HG03469 (cell line): ENCODE measurements around the gene RASA3.

ENCODE experiments used
- ATAC-seq: cut with Tn5 transposase; IDR thresholded peaks from one replicate; pipeline ENCODE4 v1.9.1; 2021; ENCODE audit warnings: mild to moderate bottlenecking, moderate library complexity, moderate number of reproducible peaks; ENCODE audit not compliant: unreplicated experiment

The RASA3 gene

DNA sequence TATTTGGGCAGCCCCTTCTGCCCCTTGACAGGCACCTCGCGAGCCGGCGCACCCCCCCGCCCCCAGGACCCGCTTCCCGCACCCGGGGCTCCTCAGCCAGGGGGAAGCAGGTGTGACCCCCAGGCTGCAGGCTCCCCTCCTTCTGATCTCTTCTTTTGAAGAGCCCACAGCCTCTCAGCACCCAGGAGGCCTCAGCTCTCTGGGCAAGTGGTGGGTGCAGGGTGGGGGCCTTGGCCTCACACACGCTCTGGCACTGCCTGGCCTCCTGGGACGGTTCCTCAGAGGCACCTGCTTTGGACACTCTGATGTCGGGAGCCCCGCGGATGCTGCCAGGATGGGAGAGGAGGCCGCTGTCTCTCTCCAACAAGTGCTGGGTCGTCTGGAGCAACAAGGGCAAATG is 157.0 kb downstream of the RASA3 start:
- ATAC-seq, result no peak

DNA sequence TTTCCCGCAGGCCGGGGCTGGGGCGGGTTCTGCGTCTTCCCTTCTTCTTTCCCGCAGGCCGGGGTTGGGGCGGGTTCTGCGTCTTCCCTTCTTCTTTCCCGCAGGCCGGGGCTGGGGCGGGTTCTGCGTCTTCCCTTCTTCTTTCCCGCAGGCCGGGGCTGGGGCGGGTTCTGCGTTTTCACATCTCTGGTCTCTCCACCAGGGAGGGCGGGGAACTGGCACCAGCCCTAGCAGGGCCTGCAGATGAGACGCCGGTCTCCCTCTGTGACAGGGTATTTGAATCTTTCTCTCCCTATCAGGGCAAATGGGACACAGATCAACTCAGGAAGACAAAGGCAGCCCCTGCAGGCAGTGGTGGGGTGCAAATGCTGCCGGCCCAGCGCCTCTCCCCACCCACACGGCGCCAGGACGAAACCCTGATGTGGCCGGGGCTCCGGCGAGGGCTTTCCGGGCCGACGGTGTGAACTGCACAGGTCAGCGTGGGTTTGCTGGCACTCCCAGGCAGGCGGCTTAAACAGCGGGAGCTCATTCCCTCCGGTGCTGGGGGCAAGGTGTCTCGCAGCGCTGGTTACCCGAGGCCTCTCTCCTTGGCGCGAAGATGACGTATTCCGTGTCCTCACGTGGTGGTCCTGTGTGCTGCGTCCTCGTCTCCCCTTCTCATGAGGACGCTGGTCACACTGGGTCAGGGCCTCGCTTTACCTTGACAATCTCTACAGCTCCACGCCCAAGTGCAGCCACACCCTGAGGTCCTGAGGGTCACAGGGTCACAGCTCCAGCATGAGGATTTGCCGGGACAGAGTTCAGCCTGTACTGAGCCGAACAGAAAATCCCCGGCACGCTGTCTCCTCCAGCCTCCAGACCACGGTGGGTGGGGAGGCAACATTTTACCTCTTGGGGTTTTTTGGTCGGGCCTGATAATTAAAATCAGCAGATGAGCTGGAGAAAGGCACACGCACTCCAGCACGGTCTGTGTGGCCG is 157.8 kb downstream of the RASA3 start:
- ATAC-seq, result no peak

DNA sequence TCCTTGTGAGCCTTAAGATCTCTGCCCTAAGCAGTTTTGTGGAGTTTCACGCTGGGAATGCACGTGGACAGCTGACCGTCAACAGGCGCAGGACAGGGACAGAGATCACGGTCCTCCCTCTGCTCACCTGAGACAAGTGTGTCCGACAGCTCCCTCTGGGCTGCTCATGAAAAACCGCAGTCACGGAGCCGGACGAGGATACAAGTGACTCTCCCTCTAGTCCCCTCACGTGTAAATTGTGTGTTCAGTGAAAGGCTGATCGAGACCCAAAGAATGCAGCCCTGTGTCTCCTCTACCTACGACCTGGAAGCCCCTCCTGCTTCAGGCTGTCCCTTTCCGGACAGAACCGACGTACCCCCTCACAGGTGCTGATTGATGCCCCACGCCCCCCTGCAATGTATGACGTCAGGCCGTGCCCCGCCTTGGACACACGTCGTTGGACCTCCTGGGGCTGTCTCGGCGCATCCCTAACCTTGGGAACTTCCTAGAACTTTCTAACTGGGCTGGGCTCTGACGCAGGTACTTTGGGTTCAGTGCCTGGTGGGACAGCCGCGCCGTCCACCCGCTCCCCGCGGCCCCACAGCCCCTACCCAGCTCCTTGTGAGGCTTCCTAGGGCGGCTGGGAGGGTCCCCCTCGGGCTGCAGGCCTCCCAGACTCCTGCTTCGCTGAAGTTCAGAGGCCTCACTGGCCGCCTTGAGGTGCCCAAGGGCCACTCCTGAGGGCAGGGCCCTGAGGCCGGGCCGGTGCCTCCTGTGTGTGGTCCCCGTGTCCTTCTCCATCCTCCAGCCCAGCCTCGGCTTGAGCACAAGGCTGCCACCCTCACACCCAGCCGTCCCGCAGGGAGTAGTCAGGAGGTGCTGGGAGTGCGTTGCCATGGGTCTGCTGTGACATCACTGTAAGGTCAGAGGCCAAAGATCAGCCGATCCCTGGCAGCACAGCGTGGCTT is 158.9 kb downstream of the RASA3 start, which contains the start of gene C13orf46:
TSS of gene C13orf46 (minus strand) at position 859 of the 947 bp plus-strand sequence. CDS start at position 780, 79 bp downstream.
- no peak for ATAC-seq

DNA sequence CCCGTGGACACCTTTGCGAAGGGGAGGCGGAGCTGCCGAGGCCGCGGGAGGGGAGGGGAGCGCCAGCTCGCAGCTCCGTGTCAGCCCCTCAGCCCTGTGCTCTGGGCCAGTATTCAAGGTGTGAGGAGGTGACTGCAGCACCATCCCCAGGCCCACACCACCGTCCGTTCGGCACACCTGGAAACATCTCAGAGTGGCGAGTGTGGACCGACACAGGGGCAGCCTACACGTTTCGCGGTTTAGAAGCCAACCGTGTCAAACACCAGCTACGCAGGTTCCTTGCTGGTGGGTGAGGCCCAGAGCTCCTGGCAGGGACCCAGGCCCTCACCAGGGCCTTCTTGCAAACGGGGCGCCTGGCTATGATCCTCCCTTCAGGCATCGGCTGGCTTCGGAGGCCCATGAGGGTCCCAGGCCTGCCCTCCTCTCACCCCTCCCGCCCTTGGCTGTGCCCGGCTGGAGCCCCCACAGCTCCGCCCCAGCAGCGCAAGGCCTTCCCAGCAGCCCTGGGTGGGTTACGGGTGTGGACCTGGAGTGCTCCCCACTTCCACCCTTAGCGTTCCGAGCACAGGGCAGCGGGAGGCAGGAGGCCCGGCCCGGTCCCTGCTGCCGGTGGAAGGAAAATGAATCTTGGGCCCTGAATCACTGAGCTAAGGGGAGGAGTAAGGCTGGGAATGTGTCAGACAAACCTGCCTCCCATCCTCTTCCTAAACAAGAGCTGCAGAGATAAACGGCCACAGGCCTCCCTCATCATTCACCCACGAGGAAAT is 159.8 kb downstream of the RASA3 start:
- ATAC-seq, result no peak

DNA sequence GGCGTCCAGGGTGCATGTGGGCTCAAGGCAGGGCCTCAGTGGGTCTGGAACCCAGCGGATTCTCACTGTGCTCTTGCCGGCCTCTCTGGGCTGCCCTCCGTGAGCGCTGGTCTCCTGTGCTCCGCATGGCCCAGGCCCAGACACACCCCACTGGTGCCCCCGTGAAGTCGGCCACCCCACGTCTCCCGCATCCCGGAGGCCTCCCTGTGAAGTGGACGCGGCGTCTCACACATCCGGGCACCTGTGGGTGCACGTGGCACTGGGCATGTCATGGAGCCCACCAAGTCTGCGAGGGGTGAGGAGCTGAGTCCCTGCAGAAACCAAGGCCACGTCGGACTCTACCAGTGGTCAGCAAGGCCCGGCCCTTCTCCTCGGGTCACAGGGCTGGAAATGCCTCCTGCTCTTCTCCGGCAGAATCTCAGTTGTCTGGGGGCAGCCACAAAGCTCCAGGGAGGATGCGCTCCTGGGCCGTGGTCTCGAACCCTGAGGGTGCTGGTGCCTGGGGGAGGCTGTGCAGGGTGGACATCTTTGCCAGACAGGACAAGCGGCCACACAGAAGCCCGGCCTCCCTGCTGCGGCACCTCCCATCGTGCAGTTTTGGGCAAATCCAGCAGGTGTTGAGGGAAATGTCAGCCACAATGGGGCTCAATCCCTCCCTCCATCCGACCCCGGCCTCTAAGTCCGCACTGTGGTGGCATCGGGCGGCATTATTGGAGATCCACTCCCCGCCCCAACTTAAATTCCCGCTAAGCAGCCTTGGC is 160.8 kb downstream of the RASA3 start:
- ATAC-seq, result no peak

DNA sequence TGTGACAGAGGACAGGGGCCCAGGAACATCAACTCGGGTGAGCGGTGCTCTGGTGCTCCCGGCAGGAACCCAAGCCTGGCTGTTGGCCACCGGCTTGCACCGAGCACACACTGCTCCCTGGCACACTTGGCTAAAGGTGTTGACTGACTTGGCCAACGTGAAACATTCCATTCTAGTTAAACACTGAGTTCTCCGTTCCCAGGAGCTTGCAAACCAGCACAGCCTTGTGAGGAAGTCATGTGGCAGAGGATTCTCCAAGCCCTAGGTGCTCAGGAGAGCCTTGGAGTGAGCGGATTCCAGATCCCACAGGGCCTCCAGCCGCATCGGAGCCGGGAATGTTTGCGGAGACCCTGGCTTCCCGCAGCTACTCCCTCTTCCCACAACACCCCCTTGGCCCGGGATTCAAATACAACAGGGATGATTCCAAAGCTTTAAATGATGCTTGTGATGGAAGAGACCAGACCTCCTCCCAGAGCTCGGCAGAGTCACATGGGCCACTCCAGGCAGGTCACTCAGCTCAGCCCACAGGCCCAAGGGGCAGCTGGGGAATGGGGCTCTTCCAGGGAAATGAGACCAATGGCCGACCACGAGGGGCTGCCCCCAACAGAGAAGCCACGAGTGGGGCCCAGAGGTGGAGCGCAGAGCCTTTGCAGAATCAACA is 161.5 kb downstream of the RASA3 start:
- no peak for ATAC-seq

DNA sequence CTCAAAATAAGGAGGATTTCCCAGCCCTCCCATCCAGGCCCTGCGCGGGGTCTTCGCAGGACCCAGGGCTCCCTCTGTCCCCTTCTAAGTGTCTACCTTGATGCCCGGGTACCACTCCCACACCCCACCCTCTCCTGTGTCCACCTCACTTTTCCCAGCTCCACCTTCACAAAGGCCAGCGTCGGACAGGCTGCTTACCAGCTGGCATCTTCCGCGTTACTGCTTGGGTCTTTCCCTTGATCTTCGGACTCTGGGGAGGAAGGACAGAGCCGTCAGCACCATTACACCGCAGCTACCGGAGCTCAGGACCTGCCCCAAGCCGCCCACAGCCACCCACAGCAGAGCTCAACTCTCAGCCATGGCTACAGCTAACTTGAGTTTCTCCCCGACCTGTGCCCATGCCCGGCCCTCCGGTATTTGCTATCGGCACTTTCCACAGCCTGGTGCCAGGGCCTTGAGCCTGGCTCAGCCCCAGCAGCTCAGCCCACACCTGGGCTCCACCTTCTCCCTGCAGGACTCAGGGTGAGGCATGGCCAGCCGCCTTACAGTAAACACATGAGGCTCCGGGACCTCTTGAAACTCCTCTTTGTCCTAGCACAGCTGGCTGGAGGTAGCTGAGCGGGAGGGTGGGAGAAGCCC is 162.3 kb downstream of the RASA3 start:
- ATAC-seq, result no peak

DNA sequence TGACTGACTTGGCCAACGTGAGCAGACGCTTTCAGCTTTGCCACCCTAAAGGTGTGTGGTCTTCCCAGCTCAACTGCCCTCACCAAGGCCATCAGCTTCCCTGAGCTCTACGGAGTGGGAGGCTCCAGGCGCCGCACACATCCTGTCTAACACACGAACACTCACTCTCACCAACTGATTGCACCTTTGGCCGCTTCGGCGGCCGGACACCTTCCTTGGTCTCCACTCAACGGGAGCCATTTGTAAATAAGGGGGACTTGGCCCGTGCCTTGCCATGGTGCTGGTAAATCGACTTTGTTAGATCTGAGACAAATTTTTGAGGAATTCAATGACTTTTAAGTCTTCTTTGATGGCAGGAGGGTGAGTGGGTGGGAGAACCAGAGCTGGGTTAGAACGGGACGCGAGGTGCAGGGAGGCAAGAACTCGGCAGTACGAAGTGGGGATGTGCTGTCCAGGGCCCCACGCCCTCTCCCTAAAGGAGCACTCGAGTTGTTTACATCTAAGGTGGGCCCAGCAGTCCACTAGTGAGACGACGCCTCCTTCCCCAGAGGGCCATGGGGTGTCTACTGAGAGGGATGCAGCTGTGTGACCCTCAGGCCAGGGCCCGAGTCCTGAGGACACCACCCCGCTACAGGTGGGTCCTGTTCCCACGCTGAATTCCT is 163.0 kb downstream of the RASA3 start:
- no peak for ATAC-seq

DNA sequence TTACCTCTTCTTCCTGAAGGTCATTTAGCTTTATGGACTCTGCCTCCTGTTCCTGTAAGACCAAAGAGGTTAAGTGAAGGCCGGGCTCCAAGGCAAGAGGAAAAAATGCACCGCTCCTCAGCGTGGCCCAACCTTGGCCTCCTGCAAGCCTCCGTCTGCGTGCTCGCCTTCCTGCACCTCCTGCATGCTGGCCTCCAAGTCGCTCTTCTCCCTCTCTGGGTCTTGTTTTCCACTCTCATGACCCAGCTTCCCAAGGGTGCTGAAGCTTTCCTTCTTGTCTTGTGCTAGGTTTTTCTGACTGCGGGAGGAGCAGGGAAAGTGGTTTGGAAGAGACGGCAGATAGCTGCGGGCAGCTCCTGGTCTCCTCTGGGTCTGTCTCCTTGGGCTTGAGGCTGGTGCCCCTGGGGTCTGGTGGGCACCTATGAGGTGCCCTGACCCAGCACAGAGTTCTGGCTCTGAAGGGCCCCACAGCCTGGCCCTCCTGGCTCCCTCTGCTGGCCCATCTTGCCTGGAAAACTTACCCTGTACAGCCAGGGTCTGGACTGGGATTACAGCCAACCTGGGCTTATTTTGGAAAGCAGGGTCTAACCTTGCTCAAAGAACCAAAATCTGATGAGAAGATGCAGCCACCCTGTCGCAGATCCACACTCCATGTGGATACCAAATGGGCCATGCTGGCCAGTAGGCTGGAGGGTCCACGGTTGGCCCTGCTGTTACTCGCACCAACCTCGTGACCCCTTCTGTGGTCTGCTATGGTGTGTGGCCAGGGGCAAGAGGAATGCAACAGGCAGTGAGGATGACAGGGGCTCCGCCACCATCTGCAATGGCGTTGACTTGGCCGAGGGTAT is 163.7 kb downstream of the RASA3 start:
- ATAC-seq, result no peak

DNA sequence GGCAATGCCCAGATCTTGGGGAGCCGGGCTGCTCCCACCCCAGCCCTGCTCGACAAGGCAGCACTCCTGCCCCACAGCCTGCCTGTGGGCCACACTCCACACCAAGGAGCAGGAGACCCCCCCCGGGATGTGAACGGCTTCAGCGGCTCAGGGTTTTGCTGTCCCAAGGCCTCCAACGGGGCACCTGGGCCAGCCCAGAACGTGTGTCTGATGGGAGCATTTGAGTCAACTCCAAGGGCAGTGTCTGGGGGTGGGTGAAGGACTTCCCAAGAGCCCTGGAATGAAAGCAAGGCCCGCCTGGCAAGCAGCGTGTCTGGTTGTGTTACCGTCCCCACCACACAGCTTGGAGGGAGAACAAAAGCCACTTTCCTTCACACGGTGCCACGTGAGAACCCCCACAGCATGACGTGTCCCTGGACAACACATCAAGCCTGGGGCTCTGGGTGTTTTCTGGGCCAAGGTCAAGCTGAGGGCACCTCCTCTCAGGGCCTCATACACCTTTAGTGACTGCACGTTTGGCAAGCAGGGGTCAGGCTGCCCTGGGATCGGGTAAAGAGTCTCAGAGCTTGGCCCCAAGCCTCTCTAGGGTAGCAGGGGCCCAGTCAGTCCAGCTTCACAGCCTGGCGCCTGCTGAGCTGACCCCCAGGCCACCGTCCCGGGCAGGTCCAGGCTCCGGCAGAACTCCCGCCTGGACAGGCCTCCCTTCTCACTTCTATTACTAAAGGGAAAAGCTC is 164.5 kb downstream of the RASA3 start:
- no peak for ATAC-seq

DNA sequence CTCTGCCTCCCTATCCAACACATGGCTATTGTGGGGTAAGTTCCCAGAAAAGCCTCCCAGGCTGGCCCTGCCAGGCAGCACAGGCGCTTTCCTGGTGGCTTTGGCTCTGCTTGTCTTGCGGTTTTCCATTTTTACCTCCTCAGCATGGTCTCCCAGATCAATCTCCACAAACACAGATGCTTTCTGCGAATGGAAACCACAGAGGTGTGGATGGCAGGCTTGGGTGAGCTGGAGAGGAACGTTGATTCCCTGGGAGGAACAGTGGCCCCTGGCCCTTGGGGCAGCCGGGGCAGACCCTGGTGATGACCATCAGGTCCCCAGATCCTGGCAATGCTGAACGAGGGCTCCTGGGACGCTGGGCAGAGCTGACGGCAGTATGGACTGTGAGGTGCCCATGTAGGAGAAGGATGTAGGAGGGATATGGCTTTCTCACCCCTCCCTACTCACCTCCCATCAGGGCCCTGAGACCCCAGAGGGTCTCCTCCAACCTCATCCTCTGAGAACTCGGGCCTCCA is 165.2 kb downstream of the RASA3 start:
- no peak for ATAC-seq

DNA sequence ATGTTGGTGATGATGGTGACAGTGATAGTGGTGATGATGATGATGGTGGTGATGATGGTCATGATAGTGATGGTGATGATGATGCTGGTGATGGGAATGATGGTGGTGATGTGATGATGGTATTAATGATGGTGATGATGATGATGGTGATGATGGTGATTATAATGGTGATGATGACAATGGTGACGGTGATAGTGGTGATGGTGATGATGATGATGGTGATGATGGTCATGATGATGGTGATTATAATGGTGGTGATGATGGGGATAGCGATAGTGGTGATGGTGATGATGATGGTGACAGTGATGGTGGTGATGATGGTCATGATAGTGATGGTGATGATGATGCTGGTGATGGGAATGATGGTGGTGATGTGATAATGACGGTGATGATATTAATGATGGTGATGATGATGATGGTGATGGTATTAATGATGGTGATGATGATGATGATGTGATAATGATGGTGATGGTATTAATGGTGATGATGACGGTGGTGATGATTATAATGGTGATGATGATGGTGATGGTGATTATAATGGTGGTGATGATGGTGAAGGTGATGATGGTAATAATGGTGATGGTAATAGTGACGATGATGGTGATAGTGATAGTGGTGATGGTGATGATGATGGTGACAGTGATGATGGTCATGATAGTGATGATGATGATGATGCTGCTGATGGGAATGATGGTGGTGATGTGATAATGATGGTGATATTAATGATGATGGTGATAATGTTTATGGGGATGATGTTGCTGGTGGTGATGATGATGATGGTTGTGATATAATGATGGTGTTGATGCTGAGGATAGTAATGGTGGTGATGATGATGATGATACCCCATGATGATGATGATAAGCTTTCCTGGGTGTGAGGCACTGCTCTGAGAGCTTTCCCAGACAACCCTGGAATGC is 166.2 kb downstream of the RASA3 start:
- ATAC-seq, result no peak

DNA sequence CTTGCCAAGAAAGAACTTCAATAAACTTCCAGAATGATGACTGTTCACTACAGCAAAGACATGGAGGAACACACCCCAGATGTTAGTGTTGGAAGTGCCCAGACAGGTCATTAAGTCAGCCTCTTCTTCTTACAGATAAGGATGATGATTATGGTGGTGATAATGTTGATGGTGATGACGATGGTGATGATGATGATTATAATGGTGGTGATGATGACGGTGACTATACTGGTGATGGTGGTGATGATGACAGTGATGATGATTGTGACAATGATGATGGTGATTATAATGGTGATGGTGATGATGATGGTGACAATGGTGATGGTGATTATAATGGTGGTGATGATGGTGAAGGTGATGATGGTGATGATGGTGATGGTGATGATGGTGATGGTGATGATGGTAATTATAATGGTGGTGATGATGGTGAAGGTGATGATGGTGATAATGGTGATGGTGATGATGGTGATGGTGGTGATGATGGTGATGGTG is 167.0 kb downstream of the RASA3 start:
- ATAC-seq, result no peak

DNA sequence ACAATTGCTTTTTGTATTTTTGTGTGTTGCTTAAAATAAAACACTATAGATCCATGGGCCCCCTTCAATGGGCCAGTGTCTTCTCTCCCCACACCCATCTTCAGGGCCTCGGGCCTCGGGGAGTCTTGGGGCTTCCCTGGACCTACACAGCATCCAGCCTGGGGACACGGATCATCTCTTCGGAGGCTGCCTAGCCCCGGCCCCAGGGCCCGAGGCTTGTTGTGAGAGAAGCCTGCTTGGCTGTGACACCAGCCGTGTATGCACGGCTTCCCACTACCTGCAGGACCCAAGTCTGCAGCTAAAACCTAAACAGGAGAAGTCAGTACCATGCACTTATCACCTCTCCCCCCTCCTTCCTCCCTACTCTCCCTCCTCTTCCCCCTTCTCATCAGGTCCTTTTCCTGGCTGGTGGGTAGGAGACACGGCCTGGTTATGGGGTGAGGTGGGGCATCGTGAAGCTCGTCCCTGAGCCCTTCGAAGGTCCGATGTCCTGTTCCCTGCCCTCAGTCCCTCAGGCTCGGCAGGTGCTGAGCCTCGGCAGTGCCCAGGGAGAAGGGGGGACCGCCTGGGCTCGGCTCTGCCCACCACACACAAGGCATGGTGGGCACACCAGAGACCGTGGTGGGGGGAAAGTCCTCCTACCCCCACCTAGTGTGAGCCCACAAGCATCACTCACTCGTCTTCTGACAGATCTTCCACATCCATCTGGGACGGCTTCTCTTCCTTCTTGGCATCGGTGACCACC is 168.0 kb downstream of the RASA3 start:
- ATAC-seq, result no peak

DNA sequence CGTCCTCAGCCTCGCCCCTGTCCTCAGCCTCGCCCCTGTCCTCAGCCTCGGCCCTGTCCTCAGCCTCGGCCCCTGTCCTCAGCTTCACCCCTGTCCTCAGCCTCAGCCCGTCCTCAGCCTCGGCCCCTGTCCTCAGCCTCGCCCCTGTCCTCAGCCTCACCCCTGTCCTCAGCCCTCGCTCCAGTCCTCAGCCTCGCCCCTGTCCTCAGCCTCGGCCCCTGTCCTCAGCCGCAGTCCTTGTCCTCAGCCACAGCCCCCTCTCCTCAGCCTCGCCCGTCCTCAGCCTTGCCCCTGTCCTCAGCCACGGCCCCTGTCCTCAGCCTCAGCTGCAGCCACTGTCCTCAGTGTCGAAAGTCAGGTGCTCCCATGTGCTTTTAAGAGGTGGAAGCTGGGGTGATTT is 169.0 kb downstream of the RASA3 start:
- no peak for ATAC-seq
